Keratinocyte (primary cell): ENCODE measurements around the gene LDB2. TPM values are rescaled to one million over a fixed set of nuclear protein-coding genes. Genes with fewer than 3 reads are reported as not detected.

Experiments
- DNase-seq: peaks from one replicate; pipeline ENCODE4 v3.0.0-alpha.2; 2011; ENCODE audit warnings: low read depth, missing footprints, low spot score
- FAIRE-seq: peaks from 2 replicates; lab custom pipeline; 2011; peaks lifted over from hg19 to GRCh38; lab: Jason Lieb, UNC
- H2AFZ ChIP-seq: 2 replicates; pipeline ENCODE4 v1.6.0; 2012; ENCODE audit warnings: low read length, control low read depth, inconsistent platforms; ENCODE audit not compliant: control insufficient read depth
- H3K27ac ChIP-seq: 2 replicates; pipeline ENCODE4 v1.5.1; 2011; ENCODE audit warnings: low read length; ENCODE audit not compliant: control insufficient read depth, insufficient read depth
- H3K27me3 ChIP-seq: 3 replicates; pipeline ENCODE4 v1.6.0; 2011; ENCODE audit warnings: low read length; ENCODE audit not compliant: control insufficient read depth, insufficient read depth; ENCODE audit errors: extremely low read depth
- H3K36me3 ChIP-seq, 2 experiments: 2 replicates in 1 of 2; 3 replicates in 1 of 2; pipeline ENCODE4 v1.5.1; 2011; ENCODE audit warnings: low read length in 2 of 2, mild to moderate bottlenecking in 1 of 2; ENCODE audit not compliant: control insufficient read depth in 2 of 2, insufficient read depth in 2 of 2; ENCODE audit errors: extremely low read depth in 1 of 2
- H3K4me1 ChIP-seq: 3 replicates; pipeline ENCODE4 v1.5.1; 2011; ENCODE audit warnings: low read length; ENCODE audit not compliant: control insufficient read depth, insufficient read depth; ENCODE audit errors: extremely low read depth
- H3K4me2 ChIP-seq: 3 replicates; pipeline ENCODE4 v1.6.0; 2011; ENCODE audit warnings: low read depth, low read length; ENCODE audit not compliant: control insufficient read depth, insufficient read depth; ENCODE audit errors: extremely low read depth
- H3K4me3 ChIP-seq, 3 experiments: fragments of 200-600 bp in 1 of 3; sonication (generic) in 1 of 3; 2 replicates in 2 of 3; 3 replicates in 1 of 3; pipeline ENCODE4 v1.5.1; 2011 to 2016; ENCODE audit warnings: low read length in 3 of 3, mild to moderate bottlenecking in 3 of 3, control low read depth in 2 of 3, inconsistent platforms in 1 of 3, low read depth in 1 of 3, mixed read lengths in 1 of 3, mixed run types in 1 of 3, moderate library complexity in 1 of 3; ENCODE audit not compliant: control insufficient read depth in 2 of 3, insufficient read depth in 2 of 3; ENCODE audit errors: extremely low read depth in 1 of 3
- H3K79me2 ChIP-seq: 2 replicates; pipeline ENCODE4 v1.6.0; 2012; ENCODE audit warnings: low read length; ENCODE audit not compliant: control insufficient read depth, insufficient read depth
- H3K9ac ChIP-seq: 3 replicates; pipeline ENCODE4 v1.6.0; 2011; ENCODE audit warnings: low read length; ENCODE audit not compliant: control insufficient read depth, insufficient read depth; ENCODE audit errors: extremely low read depth
- H3K9me1 ChIP-seq: 3 replicates; pipeline ENCODE4 v1.6.0; 2011; ENCODE audit warnings: low read length; ENCODE audit not compliant: control insufficient read depth, insufficient read depth; ENCODE audit errors: extremely low read depth
- H3K9me3 ChIP-seq: 2 replicates; pipeline ENCODE4 v1.5.1; 2012; ENCODE audit warnings: low read depth, low read length; ENCODE audit not compliant: control insufficient read depth
- H4K20me1 ChIP-seq: 3 replicates; pipeline ENCODE4 v1.6.0; 2011; ENCODE audit warnings: low read length; ENCODE audit not compliant: control insufficient read depth, insufficient read depth; ENCODE audit errors: extremely low read depth
- EZH2 ChIP-seq: IDR thresholded peaks from one replicate; pipeline ENCODE4 v1.6.1; 2012; ENCODE audit warnings: inconsistent platforms, mild to moderate bottlenecking, low read length, moderate library complexity
- dilution Hi-C: fragments of 300-500 bp; cut with MboI; formaldehyde crosslinking; loops from one replicate; pipeline ENCODE4 v1.7.0; 2020; ENCODE audit warnings: low sequenced_read_pairs; ENCODE audit not compliant: extremely low pct_ligation_motif_present
- polyA plus RNA-seq, 5 experiments: library from polyadenylated mRNA; depleted of rRNA in 3 of 5; stranded (reverse) in 3 of 5; stranded (forward) in 1 of 5; unstranded in 1 of 5; fragments of >200 nt; gene quantifications; 1 replicate in 1 of 5; 2 replicates in 3 of 5; 3 replicates in 1 of 5; pipeline versions ENCODE4 v1.2.1 to v1.2.3, GENCODE V29; 2011 to 2012; ENCODE audit warnings: missing spikeins in 2 of 5, low read depth in 1 of 5, low replicate concordance in 1 of 5
- TF ChIP-seq, protein P1 (sequence below), 3 experiments: IDR thresholded peaks in 1 of 3; conservative IDR thresholded peaks in 1 of 3; optimal IDR thresholded peaks in 1 of 3; 2 replicates in 2 of 3; 3 replicates in 1 of 3; pipeline versions ENCODE3 to v1.5.1; 2011; ENCODE audit warnings: low read length in 3 of 3, mild to moderate bottlenecking in 3 of 3, moderate library complexity in 2 of 3, control low read depth in 1 of 3, inconsistent platforms in 1 of 3; ENCODE audit not compliant: insufficient read depth in 2 of 3; ENCODE audit errors: extremely low read depth in 1 of 3

LDB2 gene
- polyA plus RNA-seq, 1 donor (not counting 4 experiments of a cell fraction or from before 2014, with no cell fraction given): not detected

DNA sequence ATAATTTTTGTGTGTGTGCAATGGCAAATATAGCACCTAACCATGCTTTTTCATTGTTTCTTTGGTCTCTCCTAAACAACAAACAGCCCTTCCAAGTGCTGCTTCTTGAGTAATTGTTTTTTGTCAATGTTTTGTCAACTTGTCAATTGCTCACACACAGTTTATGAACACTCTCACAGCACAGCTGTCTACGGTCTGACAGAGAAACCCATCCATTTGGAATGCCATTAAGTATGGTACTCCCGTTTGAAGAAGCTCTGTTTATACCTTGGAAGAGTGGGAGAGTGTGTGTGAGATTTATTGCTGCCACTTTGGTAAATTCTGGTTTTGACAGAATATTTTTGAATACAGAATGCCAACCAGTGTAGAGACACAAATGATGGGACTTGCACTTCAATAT, 254.6 kb downstream of the LDB2 start:
- no peak overlapping the region for H3K4me3 ChIP-seq
- H3K79me2 ChIP-seq: no peaks in the 10 kb centered on the region
- H3K27me3 ChIP-seq: no peaks in the 10 kb centered on the region
- dilution Hi-C loops: no loop called here
- no peaks in the 10 kb centered on the region for H3K9me3 ChIP-seq
- H3K27ac ChIP-seq: no peak overlapping the region
- no peaks in the 10 kb centered on the region for H3K36me3 ChIP-seq
- H2AFZ ChIP-seq: no peak overlapping the region
- DNase-seq (no peak), FAIRE-seq (no peak)
- no peak overlapping the region for H3K9ac ChIP-seq
- H3K4me2 ChIP-seq: no peak overlapping the region
- no peaks in the 10 kb centered on the region for H3K4me1 ChIP-seq
- no peaks in the 10 kb centered on the region for H3K9me1 ChIP-seq
- no peaks in the 10 kb centered on the region for H4K20me1 ChIP-seq
- TF ChIP-seq, protein P1, sequence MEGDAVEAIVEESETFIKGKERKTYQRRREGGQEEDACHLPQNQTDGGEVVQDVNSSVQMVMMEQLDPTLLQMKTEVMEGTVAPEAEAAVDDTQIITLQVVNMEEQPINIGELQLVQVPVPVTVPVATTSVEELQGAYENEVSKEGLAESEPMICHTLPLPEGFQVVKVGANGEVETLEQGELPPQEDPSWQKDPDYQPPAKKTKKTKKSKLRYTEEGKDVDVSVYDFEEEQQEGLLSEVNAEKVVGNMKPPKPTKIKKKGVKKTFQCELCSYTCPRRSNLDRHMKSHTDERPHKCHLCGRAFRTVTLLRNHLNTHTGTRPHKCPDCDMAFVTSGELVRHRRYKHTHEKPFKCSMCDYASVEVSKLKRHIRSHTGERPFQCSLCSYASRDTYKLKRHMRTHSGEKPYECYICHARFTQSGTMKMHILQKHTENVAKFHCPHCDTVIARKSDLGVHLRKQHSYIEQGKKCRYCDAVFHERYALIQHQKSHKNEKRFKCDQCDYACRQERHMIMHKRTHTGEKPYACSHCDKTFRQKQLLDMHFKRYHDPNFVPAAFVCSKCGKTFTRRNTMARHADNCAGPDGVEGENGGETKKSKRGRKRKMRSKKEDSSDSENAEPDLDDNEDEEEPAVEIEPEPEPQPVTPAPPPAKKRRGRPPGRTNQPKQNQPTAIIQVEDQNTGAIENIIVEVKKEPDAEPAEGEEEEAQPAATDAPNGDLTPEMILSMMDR (optimal IDR thresholded peaks at IDR 0.05 in 1 of 3, IDR thresholded peaks at IDR 0.05 in 1 of 3, conservative IDR thresholded peaks at IDR 0.05 in 1 of 3; ENCODE audit: extremely low read depth in 1 of 3, insufficient read depth in 2 of 3, low read length in 3 of 3): no peak
- no peak for TF ChIP-seq EZH2

GRCh38 chr4:16642897-16643296, 255.5 kb downstream of the LDB2 start:
- dilution Hi-C loops: no loop called here
- TF ChIP-seq, protein P1 (optimal IDR thresholded peaks at IDR 0.05 in 1 of 3, IDR thresholded peaks at IDR 0.05 in 1 of 3, conservative IDR thresholded peaks at IDR 0.05 in 1 of 3; ENCODE audit: extremely low read depth in 1 of 3, insufficient read depth in 2 of 3, low read length in 3 of 3): no peak
- no peak for TF ChIP-seq EZH2
- Histone ChIP-seq H3K9ac (no peak overlapping the region), H4K20me1 (no peaks in the 10 kb centered on the region), H3K27ac (no peak overlapping the region), H3K4me1 (no peaks in the 10 kb centered on the region), H2AFZ (no peak overlapping the region), H3K9me1 (no peaks in the 10 kb centered on the region), H3K36me3 (no peaks in the 10 kb centered on the region), H3K27me3 (no peaks in the 10 kb centered on the region), H3K79me2 (no peaks in the 10 kb centered on the region), H3K4me2 (no peak overlapping the region), H3K9me3 (no peaks in the 10 kb centered on the region), H3K4me3 (no peak overlapping the region)
- FAIRE-seq (no peak), DNase-seq (no peak)
